Measurements from ENCODE around the gene DTNB.

The DTNB gene

DNA sequence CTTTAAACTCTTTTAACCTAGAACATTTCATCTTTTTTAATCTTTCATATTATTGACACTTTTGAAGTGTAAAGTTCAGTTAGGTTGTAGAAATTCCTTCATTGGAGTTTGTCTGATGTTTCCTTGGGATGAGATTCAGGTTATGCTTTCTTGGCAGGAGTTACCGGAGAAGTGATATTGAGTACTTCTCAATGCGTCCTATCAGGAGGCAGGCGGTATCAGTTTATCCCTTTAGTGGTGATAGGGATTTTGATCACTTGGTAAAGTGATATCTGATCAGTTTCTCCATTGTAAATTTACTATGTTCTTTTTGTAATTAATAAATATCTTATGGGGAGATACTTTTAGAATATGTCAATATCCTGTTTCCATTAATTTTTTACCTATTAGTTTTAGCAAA, 78.4 kb downstream of the DTNB start:
- Mint-ChIP-seq H3K27ac (no peak overlapping the region), H3K36me3 (no peaks in the 10 kb centered on the region), H3K4me3 (no peak overlapping the region), H3K4me1 (peaks cover 19% of the 10 kb centered on the region), H3K9me3 (no peaks in the 10 kb centered on the region)
- DNase-seq (ENCODE audit: low spot score in 2 of 2) (no peak), ATAC-seq (no peak)

DNA sequence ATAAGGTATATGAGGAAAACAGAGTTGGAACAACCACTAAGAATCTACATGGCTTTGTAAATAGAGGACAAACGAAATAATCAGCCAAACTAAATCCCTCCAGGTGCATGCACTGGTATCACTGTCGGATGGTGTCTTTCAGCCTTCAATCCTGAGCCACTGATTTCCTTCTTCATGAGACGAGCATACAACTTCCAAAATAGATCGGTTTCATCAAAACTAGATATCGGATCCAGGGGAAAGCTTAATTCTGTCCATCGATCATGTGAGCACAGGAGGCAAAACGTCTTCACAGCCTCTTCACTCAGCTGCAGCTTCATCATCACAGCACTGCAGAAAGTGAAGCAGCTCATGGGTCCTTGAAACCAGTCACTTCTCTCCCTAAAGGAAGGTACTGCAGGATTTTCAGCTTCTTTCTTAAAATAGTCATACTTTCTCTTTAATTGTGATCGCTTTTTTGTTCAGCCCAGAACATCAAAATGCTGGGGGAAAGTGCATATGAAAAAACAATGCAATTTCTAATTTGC, 80.5 kb downstream of the DTNB start:
- Mint-ChIP-seq H3K4me3 (no peak overlapping the region), H3K27ac (no peak overlapping the region), H3K9me3 (no peaks in the 10 kb centered on the region), H3K4me1 (peaks cover 21% of the 10 kb centered on the region), H3K36me3 (no peaks in the 10 kb centered on the region)
- ATAC-seq (no peak), DNase-seq (ENCODE audit: low spot score in 2 of 2) (no peak)

DNA sequence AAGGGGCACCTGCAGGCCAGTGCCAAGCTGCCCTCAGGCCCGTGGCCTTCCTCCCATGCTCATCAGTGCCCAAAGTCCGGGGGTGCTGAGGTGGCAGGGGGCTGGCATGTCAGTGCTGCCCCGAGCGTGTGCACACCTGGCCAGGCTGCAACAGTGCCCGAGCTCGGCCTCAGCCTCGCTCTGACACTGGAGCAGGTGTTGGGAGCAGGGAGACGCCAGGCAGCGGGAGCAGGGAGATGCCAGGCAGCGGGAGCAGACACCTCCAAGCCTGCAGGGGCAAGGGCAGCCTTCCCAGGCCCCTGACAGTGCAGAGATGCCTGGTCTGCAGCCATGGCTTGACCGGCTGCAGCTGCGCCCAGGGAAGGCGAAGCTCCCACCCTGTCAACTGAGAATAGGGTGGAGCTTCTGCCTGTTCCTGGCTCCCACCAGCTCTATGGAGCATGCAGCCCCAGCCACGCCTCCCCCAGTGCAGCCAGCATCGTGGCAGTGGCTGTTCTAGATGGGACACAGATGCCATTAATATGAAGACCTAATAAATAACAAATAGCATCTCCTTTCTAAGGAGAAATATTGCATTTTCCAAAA, 82.4 kb downstream of the DTNB start:
- Mint-ChIP-seq H3K36me3 (no peaks in the 10 kb centered on the region), H3K4me1 (peaks cover 31% of the 10 kb centered on the region), H3K4me3 (no peak overlapping the region), H3K9me3 (no peaks in the 10 kb centered on the region), H3K27ac (no peak overlapping the region)
- DNase-seq (ENCODE audit: low spot score in 2 of 2) (no peak), ATAC-seq (no peak)

DNA sequence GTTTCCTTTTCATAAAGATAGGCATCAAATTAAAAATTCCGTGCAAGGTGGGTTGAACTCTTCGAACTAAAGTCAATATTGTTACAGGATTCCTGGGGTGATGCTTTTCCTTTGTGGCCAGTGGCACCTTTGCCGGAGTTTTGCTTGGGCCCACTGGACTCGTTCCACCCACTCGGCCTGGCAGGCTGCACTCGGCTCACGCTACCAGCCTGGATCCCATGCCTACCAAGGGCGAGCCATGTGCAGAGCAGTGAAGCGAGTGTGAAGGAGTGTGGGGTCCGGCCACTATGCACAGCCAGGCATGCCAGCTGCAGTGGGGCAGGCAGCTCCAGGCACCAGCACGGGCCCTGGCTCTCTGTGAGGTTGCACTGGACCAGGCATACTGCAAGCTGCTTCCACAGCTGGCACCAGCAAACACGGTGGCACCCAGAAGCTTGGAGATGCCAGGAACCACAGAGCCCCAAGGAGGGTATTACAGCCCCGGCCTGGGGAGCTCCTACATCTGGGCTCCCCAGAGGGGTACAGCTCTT, 83.6 kb downstream of the DTNB start:
- ATAC-seq = no peak
- Mint-ChIP-seq H3K4me3 (no peak overlapping the region), H3K4me1 (peaks cover 31% of the 10 kb centered on the region), H3K9me3 (no peaks in the 10 kb centered on the region), H3K27ac (no peak overlapping the region), H3K36me3 (no peaks in the 10 kb centered on the region)
- no peak for DNase-seq (ENCODE audit: low spot score in 2 of 2)

DNA sequence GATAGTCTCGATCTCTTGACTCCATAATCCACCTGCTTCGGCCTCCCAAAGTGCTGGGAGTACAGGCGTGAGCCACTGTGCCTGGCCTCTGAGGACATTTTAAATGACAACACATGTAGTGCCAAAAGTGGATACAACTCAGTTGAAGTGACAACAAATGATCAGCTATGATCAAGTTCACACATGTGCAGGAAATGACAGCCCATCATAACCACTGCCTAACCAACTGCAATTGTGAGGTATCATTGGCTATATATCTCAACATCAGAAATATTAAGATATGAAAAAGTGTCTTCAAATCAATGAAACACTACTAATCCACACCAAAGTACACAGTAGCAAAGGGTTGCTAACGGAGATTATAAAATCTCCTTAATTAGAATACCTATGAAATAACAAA, 84.8 kb downstream of the DTNB start:
- Mint-ChIP-seq H3K4me1 (peaks cover 31% of the 10 kb centered on the region), H3K36me3 (no peaks in the 10 kb centered on the region), H3K9me3 (no peaks in the 10 kb centered on the region), H3K4me3 (no peak overlapping the region), H3K27ac (no peak overlapping the region)
- ATAC-seq (no peak), DNase-seq (ENCODE audit: low spot score in 2 of 2) (no peak)

DNA sequence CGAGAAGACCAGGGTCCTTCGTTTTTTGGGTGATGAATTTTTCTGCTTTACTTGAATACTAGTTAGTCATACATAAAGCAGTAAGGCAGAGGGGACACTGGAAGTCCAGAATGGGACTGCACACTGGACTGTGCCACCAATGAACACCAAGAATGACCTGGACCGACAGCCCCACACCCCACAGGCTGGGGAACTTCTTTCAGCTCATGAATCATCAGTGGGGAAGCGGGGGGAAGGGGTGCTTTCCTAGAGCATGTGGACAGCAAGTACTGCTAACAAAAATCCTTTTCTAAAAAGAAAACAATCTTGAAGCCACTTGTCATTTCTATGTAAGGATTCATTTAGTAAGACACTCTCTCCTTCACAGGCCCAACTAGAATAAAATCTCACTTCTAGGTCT, 86.0 kb downstream of the DTNB start:
- Mint-ChIP-seq H3K4me1 (peaks cover 25% of the 10 kb centered on the region), H3K27ac (peak overlapping the region; percentile 75), H3K36me3 (no peaks in the 10 kb centered on the region), H3K9me3 (no peaks in the 10 kb centered on the region), H3K4me3 (peak overlapping the region; percentile 60)
- ATAC-seq = peak; percentile 77
- peak in 1 of 2 donors; percentile 66 for DNase-seq (ENCODE audit: low spot score in 2 of 2)

DNA sequence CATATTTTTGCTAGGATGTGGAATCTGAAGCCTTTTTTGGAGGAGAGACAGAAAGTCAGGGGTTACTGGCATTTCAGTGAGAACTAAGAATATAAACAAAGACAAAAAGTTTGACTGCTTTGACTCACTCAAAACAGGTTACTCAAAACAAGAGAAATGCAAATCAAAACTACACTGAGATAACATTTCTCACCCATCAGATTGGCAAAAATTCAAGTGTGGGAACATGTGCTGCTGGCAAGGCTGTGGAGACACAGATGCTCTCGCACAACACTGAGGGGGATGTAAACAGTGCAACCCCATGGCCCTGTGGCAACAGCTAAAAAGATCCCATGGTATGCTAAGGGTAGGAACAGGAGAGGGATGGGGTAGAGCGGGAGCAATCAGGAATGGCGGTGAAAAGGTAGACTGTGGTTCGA, 86.6 kb downstream of the DTNB start:
- no peaks in the 10 kb centered on the region for H3K36me3 Mint-ChIP-seq
- peaks cover 25% of the 10 kb centered on the region for H3K4me1 Mint-ChIP-seq
- DNase-seq (ENCODE audit: low spot score in 2 of 2) (peak in 1 of 2 donors; percentile 72), ATAC-seq (peak; percentile 93)
- H3K9me3 Mint-ChIP-seq = no peaks in the 10 kb centered on the region
- peak overlapping the region; percentile 75 for H3K27ac Mint-ChIP-seq
- H3K4me3 Mint-ChIP-seq = peak overlapping the region; percentile 60

DNA sequence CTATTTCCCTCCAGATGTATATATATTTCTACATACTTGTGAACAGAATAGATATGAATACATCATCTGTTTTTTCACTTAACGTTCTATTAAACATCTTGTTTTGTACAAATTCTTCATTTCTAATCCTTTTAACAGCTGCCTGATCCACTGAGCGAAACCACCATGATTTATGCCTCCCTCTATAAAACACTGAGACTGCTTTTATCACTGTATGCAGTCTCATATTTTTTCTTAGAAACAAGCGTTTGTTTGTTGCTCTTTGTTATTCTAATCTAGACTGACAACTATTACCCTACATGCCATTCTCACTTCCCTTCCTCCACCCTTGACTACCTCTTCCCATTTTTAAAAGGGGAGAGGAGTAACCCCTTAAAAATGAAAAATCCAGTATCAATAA, 88.2 kb downstream of the DTNB start:
- Mint-ChIP-seq H3K4me3 (no peak overlapping the region), H3K27ac (no peak overlapping the region), H3K9me3 (no peaks in the 10 kb centered on the region), H3K36me3 (no peaks in the 10 kb centered on the region), H3K4me1 (peaks cover 25% of the 10 kb centered on the region)
- DNase-seq (ENCODE audit: low spot score in 2 of 2) (no peak), ATAC-seq (no peak)

DNA sequence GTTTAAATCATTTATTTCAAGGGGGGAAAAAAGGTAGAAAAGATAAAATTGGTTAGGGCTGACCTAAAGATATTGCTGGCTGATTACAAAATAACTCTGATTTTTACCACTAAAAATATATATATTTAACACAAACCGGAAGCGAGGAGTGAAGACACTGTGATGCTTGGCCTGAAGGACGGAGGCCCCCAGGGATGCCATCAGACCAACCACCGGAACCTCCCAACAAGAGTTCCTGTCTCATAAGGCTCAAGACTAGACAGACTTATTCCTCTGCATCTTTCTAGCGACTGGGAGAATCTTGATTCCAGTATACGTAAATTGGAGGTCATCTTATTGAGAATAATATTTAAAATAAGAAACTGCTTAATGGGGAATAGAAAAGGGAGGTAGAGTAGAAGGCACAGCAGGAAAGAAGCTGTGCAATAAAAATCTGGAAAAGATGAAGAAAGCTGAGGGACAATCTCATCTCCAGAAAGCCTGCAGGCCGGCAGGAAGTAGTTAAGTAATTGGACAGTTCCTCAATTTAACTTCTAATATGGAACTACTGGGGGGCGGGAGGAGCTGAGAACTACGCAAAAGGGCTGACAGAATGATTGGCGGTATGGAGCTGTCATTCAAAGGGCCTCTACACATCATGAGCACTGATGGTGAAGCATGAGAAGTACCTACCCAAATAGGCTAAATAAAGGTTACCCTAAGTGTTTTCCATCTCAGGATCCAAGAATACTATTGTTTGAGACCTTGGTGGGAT, 91.1 kb downstream of the DTNB start:
- Mint-ChIP-seq H3K4me1 (peaks cover 8% of the 10 kb centered on the region), H3K36me3 (peaks cover 12% of the 10 kb centered on the region), H3K4me3 (no peak overlapping the region), H3K27ac (no peak overlapping the region), H3K9me3 (no peaks in the 10 kb centered on the region)
- DNase-seq (ENCODE audit: low spot score in 2 of 2) (no peak), ATAC-seq (no peak)

DNA sequence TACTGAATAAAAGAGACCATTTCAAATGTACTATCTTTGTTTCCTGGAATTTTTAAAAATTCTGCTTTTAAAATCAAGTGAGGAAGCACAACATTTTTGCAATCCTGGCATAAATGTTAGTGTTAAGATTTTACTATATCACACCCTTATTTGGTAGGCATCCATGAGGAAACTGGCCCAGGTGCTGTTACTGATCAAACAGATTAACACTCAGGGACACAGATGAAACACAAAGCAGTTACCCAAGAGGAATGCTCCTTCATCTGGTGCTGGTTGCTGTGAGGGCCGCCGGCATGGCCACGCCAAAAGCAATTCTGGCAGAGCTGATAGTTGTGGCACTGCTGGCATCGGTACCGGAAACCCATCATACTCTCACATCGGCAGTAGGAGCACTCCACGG, 96.8 kb downstream of the DTNB start:
- Mint-ChIP-seq H3K27ac (peak overlapping the region; percentile 80), H3K4me1 (no peaks in the 10 kb centered on the region), H3K9me3 (no peaks in the 10 kb centered on the region), H3K36me3 (peaks cover 17% of the 10 kb centered on the region), H3K4me3 (no peak overlapping the region)
- ATAC-seq (no peak), DNase-seq (ENCODE audit: low spot score in 2 of 2) (no peak)

DNA sequence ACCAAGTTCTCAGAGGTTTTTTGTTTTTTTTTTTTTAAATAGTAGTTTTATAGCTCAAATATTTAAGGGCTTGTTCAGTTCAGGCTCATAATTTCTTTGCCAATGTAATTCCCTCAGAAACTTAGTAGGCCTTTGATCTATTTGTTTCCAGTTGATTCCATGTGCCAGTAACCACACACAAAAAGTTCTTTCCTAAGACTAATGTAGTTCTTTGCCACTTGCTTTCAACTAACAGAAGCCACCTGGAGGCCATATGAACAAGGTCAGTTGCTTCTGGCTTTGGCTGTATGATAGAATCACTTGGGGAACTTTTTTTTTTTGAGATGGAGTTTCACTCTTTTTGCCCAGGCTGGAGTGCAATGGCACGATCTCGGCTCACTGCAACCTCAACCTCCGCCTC, 100.7 kb downstream of the DTNB start:
- H3K27ac Mint-ChIP-seq = no peak overlapping the region
- H3K4me1 Mint-ChIP-seq = no peaks in the 10 kb centered on the region
- no peak for DNase-seq (ENCODE audit: low spot score in 2 of 2)
- H3K4me3 Mint-ChIP-seq = no peak overlapping the region
- ATAC-seq = no peak
- H3K9me3 Mint-ChIP-seq = no peaks in the 10 kb centered on the region
- peaks cover 7% of the 10 kb centered on the region for H3K36me3 Mint-ChIP-seq

DNA sequence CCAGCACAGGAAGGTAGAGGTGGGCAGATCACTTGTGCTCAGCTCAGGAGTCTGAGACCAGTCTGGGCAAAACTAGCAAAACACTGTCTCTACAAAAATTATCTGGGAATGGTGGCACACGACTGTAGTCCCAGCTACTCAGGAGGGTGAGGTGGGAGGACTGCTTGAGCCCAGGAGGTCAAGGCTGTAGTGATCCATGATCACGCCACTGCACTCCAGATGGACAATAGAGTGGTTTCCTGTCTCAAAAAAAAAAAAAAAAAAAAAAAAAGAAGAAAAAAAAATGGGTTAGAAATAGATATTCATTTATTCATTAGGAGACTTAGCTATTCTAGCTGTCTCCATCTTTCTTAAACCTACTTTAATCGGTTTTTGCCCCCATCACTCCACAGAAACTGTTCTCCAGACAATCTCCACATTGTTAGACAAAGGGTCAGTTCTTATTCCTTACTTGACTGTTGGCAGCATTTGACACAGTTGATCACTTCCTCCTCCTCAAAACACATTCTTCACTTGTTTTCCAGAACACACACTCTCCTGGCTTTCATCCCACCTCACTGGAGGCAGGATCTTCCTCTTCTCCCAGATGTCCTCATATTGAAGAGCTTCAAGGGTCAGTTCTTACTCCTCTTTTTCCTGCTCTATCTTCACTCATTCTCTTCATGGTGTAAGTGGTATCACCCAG, 103.1 kb downstream of the DTNB start:
- no peaks in the 10 kb centered on the region for H3K9me3 Mint-ChIP-seq
- H3K36me3 Mint-ChIP-seq = no peaks in the 10 kb centered on the region
- peak overlapping the region; percentile 1 for H3K27ac Mint-ChIP-seq
- peaks cover 8% of the 10 kb centered on the region for H3K4me1 Mint-ChIP-seq
- DNase-seq (ENCODE audit: low spot score in 2 of 2) (no peak), ATAC-seq (no peak)
- no peak overlapping the region for H3K4me3 Mint-ChIP-seq

DNA sequence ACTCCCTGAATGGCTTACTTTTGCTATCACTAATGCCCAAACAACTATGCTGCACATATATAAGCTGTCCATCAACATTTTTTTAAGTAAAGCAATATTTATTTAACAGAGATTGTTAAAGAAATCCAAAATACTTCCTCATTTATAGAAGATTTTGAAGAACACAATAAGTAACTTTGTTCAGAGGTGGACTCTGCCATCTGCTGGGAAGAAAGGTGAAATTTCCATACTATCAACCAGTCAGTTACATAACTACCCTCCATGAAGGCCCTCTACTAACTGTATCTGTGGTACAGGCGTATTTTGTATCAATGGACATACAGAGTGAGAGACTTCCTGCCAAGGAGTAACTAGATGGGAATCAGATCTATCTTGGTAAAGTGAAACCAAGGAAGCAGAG, 106.0 kb downstream of the DTNB start:
- H3K36me3 Mint-ChIP-seq = no peaks in the 10 kb centered on the region
- no peak overlapping the region for H3K4me3 Mint-ChIP-seq
- peaks cover 8% of the 10 kb centered on the region for H3K4me1 Mint-ChIP-seq
- DNase-seq (ENCODE audit: low spot score in 2 of 2) = no peak
- H3K27ac Mint-ChIP-seq = peak overlapping the region; percentile 23
- no peaks in the 10 kb centered on the region for H3K9me3 Mint-ChIP-seq
- peak; percentile 65 for ATAC-seq

DNA sequence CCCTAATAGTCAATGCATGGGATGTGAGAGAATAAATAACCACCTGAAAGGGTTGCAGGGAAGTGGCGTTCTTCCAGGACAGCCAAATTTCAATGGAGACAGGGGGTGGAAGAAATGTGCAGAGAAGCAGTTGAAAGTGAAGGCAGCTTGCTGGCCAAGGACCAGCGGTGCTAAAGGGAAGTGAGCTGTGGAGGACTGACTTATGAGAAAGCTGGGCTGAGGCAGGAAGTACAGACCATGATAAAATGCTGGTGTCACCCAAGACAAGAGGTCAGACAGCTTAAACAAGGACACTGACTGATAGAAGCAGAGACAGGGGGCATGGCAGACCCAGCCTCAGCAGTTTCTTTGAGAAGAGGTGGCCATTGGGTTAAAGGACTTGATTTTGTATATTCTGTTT, 106.7 kb downstream of the DTNB start:
- ATAC-seq (peak; percentile 64), DNase-seq (ENCODE audit: low spot score in 2 of 2) (no peak)
- Mint-ChIP-seq H3K4me1 (peaks cover 15% of the 10 kb centered on the region), H3K4me3 (no peak overlapping the region), H3K9me3 (no peaks in the 10 kb centered on the region), H3K27ac (peak overlapping the region; percentile 38), H3K36me3 (no peaks in the 10 kb centered on the region)

DNA sequence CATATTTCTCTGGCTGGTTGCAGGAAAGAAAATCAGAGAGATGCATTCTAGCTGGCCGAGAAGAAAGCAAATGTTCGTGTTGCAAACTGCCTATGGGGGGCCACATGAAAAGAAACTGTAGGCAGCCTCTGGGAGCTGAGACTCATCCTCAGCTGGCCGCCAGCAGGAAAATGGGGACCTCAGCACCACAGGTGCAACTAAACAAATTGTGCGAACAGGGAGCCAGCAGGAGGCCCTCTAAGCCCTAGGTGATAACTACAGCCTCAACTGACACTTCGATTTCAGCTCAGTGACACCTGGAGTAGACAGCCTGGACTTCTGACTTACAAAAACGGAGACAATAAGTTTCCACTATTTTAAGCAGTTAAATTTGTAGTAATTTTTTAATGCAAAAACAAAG, 107.3 kb downstream of the DTNB start:
- Mint-ChIP-seq H3K36me3 (no peaks in the 10 kb centered on the region), H3K27ac (no peak overlapping the region), H3K4me3 (no peak overlapping the region), H3K9me3 (peaks cover 1% of the 10 kb centered on the region), H3K4me1 (peaks cover 21% of the 10 kb centered on the region)
- DNase-seq (ENCODE audit: low spot score in 2 of 2) = no peak
- no peak for ATAC-seq

All from stimulated activated effector memory CD8-positive, alpha-beta T cell treated with anti-CD3 and anti-CD28 coated beads, Interleukin-12 subunit alpha, Interleukin-12 subunit beta, amount 100 ng/mL, for 72 hours (primary cell).